OCI-LY3 (cell line): ENCODE measurements around the gene SRRM1.

Source experiments
- H2AFZ ChIP-seq: fragments of 200-600, 300-600 bp; shearing (Covaris generic); 2 replicates; pipeline ENCODE4 v1.6.0; 2014; ENCODE audit warnings: antibody characterized with exemption, low read depth, low read length
- H3K27ac ChIP-seq: fragments of 200-600, 300-600 bp; sonication (generic); 2 replicates; pipeline ENCODE4 v1.5.1; 2014; ENCODE audit warnings: mild to moderate bottlenecking, low read length, moderate library complexity, mixed read lengths
- H3K27me3 ChIP-seq: fragments of 200-600, 300-600 bp; sonication (generic); 2 replicates; pipeline ENCODE4 v1.6.1; 2014; ENCODE audit warnings: low read depth, low read length, mixed read lengths
- H3K36me3 ChIP-seq: fragments of 200-600, 300-600 bp; sonication (generic); replicated peaks from 2 replicates; pipeline ENCODE3; 2014; ENCODE audit warnings: low read depth, low read length, mixed read lengths
- H3K4me1 ChIP-seq: fragments of 300-600, 200-600 bp; sonication (generic); 2 replicates; pipeline ENCODE4 v1.6.1; 2014; ENCODE audit warnings: low read length, mixed read lengths
- H3K4me2 ChIP-seq: fragments of 200-600, 300-600 bp; sonication (generic); 2 replicates; pipeline ENCODE4 v1.6.1; 2014; ENCODE audit warnings: low read length, mixed read lengths
- H3K4me3 ChIP-seq: fragments of 300-600, 200-600 bp; sonication (generic); 2 replicates; pipeline ENCODE4 v1.5.1; 2014; ENCODE audit warnings: antibody characterized with exemption, mild to moderate bottlenecking, low read length, moderate library complexity
- H3K79me2 ChIP-seq: fragments of 300-600, 200-600 bp; shearing (Covaris generic); 2 replicates; pipeline ENCODE4 v1.6.1; 2014; ENCODE audit warnings: mild to moderate bottlenecking, low read length, mixed read lengths
- H3K9ac ChIP-seq: fragments of 300-600, 200-600 bp; shearing (Covaris generic); 2 replicates; pipeline ENCODE4 v1.6.0; 2014; ENCODE audit warnings: mild to moderate bottlenecking, low read length, moderate library complexity
- H3K9me3 ChIP-seq: fragments of 200-600, 300-600 bp; shearing (Covaris generic); 2 replicates; pipeline ENCODE4 v1.6.1; 2014; ENCODE audit warnings: low read length, mixed read lengths; ENCODE audit not compliant: insufficient read depth
- H4K20me1 ChIP-seq: fragments of 200-600, 300-600 bp; sonication (generic); 2 replicates; pipeline ENCODE4 v1.6.1; 2016; ENCODE audit warnings: low read length, mixed read lengths; ENCODE audit not compliant: insufficient read depth
- EZH2phosphoT487 ChIP-seq: fragments of 200-600 bp; shearing (Covaris generic); IDR thresholded peaks from 2 replicates; pipeline ENCODE4 v1.6.1; 2018; ENCODE audit warnings: antibody characterized with exemption, mixed run types, low read depth
- TF ChIP-seq, protein P1 (sequence below): fragments of 200-600, 300-600 bp; sonication (generic); IDR thresholded peaks from 2 replicates; pipeline ENCODE4 v1.5.1; 2014; ENCODE audit warnings: antibody characterized with exemption, low read length, low read depth

SRRM1 gene

DNA sequence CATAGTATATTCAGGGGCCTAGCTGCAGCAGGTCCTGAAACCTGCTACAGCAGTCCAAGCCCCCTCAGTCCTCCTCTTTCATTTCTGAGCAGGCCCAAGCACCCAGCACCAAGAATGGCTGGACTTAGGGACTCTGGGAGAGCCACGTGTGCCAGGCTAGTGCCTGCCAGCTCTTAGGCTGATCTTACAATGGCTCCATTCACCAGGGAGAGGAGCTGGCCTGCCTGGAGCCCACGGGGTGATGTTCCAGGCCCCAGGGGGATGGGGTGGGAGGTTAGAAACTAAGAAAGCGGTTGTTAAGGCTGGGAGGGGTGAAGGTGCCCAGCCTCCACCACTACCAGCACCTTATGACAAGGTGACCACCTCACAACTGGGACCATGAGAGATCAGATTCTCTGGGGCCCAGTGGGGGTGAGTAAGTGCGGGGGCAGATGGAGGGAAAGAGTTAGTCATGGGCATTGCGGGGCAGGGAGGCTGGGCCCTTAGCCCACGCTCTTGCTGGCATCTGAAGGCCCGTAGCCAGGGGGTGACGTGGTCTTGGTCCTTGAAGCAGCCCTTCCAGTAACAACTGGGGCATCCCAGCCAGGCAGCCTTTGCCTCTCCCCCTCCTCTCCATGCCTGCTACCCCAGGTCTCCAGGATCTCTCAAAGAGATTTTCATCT, 71.9 kb downstream of the SRRM1 start:
- H3K9ac ChIP-seq = no peak overlapping the region
- no peaks in the 10 kb centered on the region for H3K36me3 ChIP-seq
- no peaks in the 10 kb centered on the region for H3K9me3 ChIP-seq
- no peak for TF ChIP-seq EZH2phosphoT487
- TF ChIP-seq, protein P1, sequence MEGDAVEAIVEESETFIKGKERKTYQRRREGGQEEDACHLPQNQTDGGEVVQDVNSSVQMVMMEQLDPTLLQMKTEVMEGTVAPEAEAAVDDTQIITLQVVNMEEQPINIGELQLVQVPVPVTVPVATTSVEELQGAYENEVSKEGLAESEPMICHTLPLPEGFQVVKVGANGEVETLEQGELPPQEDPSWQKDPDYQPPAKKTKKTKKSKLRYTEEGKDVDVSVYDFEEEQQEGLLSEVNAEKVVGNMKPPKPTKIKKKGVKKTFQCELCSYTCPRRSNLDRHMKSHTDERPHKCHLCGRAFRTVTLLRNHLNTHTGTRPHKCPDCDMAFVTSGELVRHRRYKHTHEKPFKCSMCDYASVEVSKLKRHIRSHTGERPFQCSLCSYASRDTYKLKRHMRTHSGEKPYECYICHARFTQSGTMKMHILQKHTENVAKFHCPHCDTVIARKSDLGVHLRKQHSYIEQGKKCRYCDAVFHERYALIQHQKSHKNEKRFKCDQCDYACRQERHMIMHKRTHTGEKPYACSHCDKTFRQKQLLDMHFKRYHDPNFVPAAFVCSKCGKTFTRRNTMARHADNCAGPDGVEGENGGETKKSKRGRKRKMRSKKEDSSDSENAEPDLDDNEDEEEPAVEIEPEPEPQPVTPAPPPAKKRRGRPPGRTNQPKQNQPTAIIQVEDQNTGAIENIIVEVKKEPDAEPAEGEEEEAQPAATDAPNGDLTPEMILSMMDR = no peak
- no peak overlapping the region for H3K4me2 ChIP-seq
- no peak overlapping the region for H2AFZ ChIP-seq
- H3K27ac ChIP-seq = no peak overlapping the region
- no peaks in the 10 kb centered on the region for H3K27me3 ChIP-seq
- H3K4me1 ChIP-seq = no peaks in the 10 kb centered on the region
- no peak overlapping the region for H3K4me3 ChIP-seq
- no peaks in the 10 kb centered on the region for H3K79me2 ChIP-seq
- no peaks in the 10 kb centered on the region for H4K20me1 ChIP-seq

DNA sequence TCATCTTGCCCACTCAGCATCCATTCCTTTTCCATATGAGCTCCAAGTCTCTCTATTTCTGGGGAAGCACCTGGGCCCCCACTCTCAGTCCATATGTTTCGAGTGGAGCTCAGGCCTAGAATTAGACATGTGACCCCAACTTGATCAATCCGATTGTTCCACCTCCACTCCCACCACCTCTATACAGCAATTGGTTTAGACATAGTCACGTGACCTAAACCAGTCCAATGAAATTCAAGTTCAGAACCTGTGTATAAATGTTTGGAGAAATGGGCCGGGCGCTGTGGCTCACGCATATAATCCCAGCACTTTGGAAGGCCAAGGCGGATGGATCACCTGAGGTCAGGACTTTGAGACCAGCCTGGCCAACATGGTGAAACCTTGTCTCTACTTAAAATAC, 72.6 kb downstream of the SRRM1 start:
- H2AFZ ChIP-seq = no peak overlapping the region
- H3K79me2 ChIP-seq = no peaks in the 10 kb centered on the region
- no peak overlapping the region for H3K9ac ChIP-seq
- H3K4me1 ChIP-seq = no peaks in the 10 kb centered on the region
- H4K20me1 ChIP-seq = no peaks in the 10 kb centered on the region
- no peaks in the 10 kb centered on the region for H3K36me3 ChIP-seq
- H3K4me3 ChIP-seq = no peak overlapping the region
- no peaks in the 10 kb centered on the region for H3K27me3 ChIP-seq
- no peak overlapping the region for H3K27ac ChIP-seq
- TF ChIP-seq, protein P1 = no peak
- TF ChIP-seq EZH2phosphoT487 = no peak
- no peaks in the 10 kb centered on the region for H3K9me3 ChIP-seq
- no peak overlapping the region for H3K4me2 ChIP-seq

DNA sequence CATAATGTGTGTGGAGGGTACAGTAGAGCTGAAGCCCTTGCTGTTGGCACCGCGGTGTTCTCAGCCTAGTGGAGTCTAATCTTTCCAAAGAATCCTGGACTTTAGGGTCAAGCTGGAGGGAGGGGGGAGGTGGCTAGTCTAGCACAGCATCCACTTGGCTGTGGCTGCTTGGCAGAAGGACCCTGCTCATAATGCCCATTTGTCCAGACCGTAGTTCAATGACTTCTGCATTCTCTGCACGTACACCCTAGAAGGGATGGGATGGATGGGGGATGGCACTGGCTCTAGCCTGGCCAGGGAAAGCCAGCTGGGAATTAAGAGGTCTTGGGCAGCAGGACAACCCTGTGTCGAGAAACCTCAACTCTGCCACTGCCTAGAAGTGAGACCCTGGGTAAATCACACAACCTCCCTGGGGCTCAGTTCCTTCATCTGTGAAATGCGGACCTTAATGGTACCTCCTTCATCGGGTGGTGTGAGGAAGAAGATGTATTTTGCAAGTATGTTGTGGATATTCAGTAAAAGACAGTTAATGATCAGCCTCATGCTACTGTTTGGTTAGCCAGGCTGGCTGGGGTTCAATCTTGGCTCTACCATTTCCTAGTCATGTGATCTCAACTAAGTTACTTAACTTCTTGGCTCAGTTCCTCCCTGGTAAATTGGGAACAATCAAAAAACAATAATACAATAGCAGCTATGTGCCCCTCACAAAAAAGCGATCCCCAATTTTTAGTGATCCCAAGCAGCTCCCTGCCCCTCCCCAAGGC, 75.0 kb downstream of the SRRM1 start:
- no peaks in the 10 kb centered on the region for H4K20me1 ChIP-seq
- no peak overlapping the region for H3K9ac ChIP-seq
- no peak overlapping the region for H3K4me2 ChIP-seq
- no peak overlapping the region for H3K4me3 ChIP-seq
- H3K27ac ChIP-seq = no peak overlapping the region
- no peaks in the 10 kb centered on the region for H3K9me3 ChIP-seq
- no peak for TF ChIP-seq EZH2phosphoT487
- TF ChIP-seq, protein P1 = no peak
- H2AFZ ChIP-seq = no peak overlapping the region
- no peaks in the 10 kb centered on the region for H3K36me3 ChIP-seq
- no peaks in the 10 kb centered on the region for H3K79me2 ChIP-seq
- no peaks in the 10 kb centered on the region for H3K4me1 ChIP-seq
- no peaks in the 10 kb centered on the region for H3K27me3 ChIP-seq

DNA sequence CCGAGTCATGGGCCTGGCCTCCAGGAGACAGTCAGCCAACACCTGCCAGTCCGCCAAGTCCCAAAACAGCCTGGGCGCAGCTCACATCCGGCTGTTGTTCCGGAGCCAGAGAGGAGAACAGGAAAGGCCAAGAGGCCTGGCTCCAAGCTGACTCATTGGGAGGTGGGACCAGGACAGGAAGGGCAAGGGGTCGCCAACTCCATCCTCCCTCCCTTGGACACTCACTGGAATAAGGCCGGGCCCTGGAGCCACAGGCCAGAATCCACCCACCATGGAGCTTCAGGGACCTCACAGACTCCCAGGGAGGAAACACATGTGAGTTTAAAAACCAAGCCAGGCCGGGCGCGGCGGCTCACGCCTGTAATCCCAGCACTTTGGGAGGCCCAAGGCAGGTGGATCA, 77.0 kb downstream of the SRRM1 start:
- H3K36me3 ChIP-seq = no peaks in the 10 kb centered on the region
- H2AFZ ChIP-seq = no peak overlapping the region
- H3K79me2 ChIP-seq = no peaks in the 10 kb centered on the region
- H3K27me3 ChIP-seq = no peaks in the 10 kb centered on the region
- H3K27ac ChIP-seq = no peak overlapping the region
- no peaks in the 10 kb centered on the region for H4K20me1 ChIP-seq
- H3K4me1 ChIP-seq = no peaks in the 10 kb centered on the region; the same call in 1 of the 2 replicates
- H3K9me3 ChIP-seq = no peaks in the 10 kb centered on the region
- TF ChIP-seq, protein P1 = no peak
- no peak for TF ChIP-seq EZH2phosphoT487
- H3K9ac ChIP-seq = no peak overlapping the region
- no peak overlapping the region for H3K4me3 ChIP-seq
- H3K4me2 ChIP-seq = no peak overlapping the region
